Kidney epithelial cell (primary cell): ENCODE results near the gene G2E3. TPM values are rescaled to one million over a fixed set of nuclear protein-coding genes. Genes with fewer than 3 reads are reported as not detected.

Experiments used
- DNase-seq: peaks from one replicate; pipeline ENCODE4 v3.0.0-alpha.2; 2010; ENCODE audit warnings: low read depth
- H3K27me3 ChIP-seq: 2 replicates; pipeline ENCODE4 v1.6.0; 2011; ENCODE audit warnings: low read length; ENCODE audit not compliant: control insufficient read depth, insufficient read depth
- H3K36me3 ChIP-seq: 2 replicates; pipeline ENCODE4 v1.5.1; 2011; ENCODE audit warnings: low read length; ENCODE audit not compliant: control insufficient read depth, insufficient read depth
- H3K4me3 ChIP-seq: 2 replicates; pipeline ENCODE4 v1.5.1; 2011; ENCODE audit warnings: low read depth, mild to moderate bottlenecking, control low read depth, low read length
- CTCF ChIP-seq: IDR thresholded peaks from 2 replicates; pipeline ENCODE4 v1.5.1; 2011; ENCODE audit warnings: mild to moderate bottlenecking, moderate library complexity, low read length, control low read depth, inconsistent platforms; ENCODE audit not compliant: insufficient read depth, poor library complexity, severe bottlenecking
- total RNA-seq: library from RNA; depleted of rRNA; stranded (reverse); fragments of >200 nt; gene quantifications from 2 replicates; pipeline ENCODE4 v1.2.3, GENCODE V29; 2015

Gene G2E3
- 8.7 and 9.1 TPM in 2 replicates for total RNA-seq

GRCh38 chr14:30558675-30559555 lies at the start of gene G2E3:
TSS of gene G2E3 (plus strand) at chr14:30559158. CDS start at chr14:30581080, 21,922 bp downstream.
- Histone ChIP-seq H3K4me3 (peak within 1 kb of the TSS; percentile 90), H3K27me3 (no peaks in the 10 kb centered on the region), H3K36me3 (no peaks in the 10 kb centered on the region)
- no peak for TF ChIP-seq CTCF
- no peak for DNase-seq

- Histone ChIP-seq H3K36me3 (no peaks in the 10 kb centered on the region), H3K27me3 (no peaks in the 10 kb centered on the region), H3K4me3 (no peak overlapping the region)
- no peak for DNase-seq
- TF ChIP-seq CTCF: no peak
These were observed 41.2 kb upstream of the G2E3 start for GRCh38 chr14:30517737-30518136.

GRCh38 chr14:30518867-30519560 lies 39.9 kb upstream of the G2E3 start:
- no peak for TF ChIP-seq CTCF
- Histone ChIP-seq H3K36me3 (no peaks in the 10 kb centered on the region), H3K27me3 (no peaks in the 10 kb centered on the region), H3K4me3 (no peak overlapping the region)
- no peak for DNase-seq

GRCh38 chr14:30519961-30520360 lies 39.0 kb upstream of the G2E3 start:
- no peak for DNase-seq
- Histone ChIP-seq H3K4me3 (no peak overlapping the region), H3K27me3 (no peaks in the 10 kb centered on the region), H3K36me3 (no peaks in the 10 kb centered on the region)
- no peak for TF ChIP-seq CTCF

- Histone ChIP-seq H3K36me3 (no peaks in the 10 kb centered on the region), H3K27me3 (no peaks in the 10 kb centered on the region), H3K4me3 (no peak overlapping the region)
- no peak for TF ChIP-seq CTCF
- DNase-seq: no peak
These were observed 38.4 kb upstream of the G2E3 start for GRCh38 chr14:30520536-30520935.
